Stimulated activated CD4-positive, alpha-beta T cell treated with anti-CD3 and anti-CD28 coated beads, TNF-alpha, amount 100 ng/mL, for 1 hour (primary cell): ENCODE data around the gene DMP1.
"Not testable (repeated sequence)": the region's sequence is repeated elsewhere in the genome, so short reads cannot be mapped to it uniquely, and the experiment has no call there.

Experiments
- DNase-seq, 3 donors: peaks; one replicate each; pipeline ENCODE4 v3.0.0-alpha.2; 2020; ENCODE audit warnings: low read depth in 3 of 3, low spot score in 1 of 3

DMP1 gene

GRCh38 chr4:87680271-87680670 lies 30.2 kb downstream of the DMP1 start:
- DNase-seq = no peak

GRCh38 chr4:87688316-87688715 lies 38.2 kb downstream of the DMP1 start:
- no peak for DNase-seq

DNA sequence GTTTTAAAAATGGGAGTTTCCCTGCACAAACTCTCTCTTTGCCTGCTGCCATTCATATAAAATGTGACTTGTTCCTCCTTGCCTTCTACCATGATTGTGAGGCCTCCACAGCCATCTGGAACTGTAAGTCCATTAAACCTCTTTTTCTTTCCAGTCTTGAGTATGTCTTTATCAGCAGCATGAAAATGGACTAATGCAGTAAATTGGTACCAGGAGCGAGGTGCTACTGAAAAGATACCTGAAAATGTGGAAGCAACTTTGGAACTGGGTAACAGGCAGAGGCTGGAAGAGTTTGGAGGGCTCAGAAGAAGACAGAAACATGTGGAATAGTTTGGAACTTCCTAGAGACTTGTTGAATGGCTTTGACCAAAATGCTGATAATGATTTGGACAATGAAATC lies 40.9 kb downstream of the DMP1 start:
- not testable (repeated sequence) for DNase-seq

DNA sequence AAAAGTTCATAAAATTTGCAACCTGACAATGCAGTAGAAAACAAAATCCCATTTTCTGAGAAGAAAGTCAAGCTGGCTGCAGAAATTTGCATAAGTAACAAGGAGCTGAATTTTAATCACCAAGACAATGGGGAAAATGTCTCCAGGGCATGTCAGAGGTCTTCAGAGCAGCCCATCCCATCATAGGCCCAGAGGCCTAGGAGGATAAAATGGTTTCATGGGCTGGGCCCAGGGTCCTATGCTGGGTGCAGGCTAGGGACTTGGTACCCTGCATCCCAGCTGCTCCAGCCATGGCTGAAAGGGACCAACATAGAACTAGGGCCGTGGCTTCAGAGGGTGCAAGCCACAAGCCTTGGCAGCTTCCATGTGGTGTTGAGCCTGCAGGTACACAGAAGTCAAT lies 42.0 kb downstream of the DMP1 start:
- DNase-seq = not testable (repeated sequence)

DNA sequence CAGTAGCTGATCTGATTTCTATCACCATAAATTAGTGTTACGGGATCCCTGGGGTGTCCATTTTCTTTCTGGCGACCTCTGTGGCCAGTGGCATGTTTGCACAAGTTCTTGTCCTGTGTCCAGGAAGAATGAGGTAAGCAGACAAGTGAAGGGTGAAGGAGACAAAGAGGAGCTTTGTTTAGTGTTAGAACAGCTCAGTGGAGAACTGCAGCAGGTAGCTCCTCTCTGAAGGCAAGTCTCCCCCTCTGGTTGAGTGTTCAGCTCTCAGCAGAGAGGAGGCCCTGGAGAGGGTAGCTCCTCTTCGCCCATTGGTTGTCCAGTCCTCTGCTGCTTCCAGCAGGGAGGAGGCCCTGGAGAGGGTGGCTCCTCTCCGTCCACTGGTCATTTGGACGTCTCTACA lies 47.2 kb downstream of the DMP1 start:
- no peak for DNase-seq

- DNase-seq = no peak
Measured at GRCh38 chr4:87697945-87698344, 47.9 kb downstream of the DMP1 start.

- no peak for DNase-seq
Measured at GRCh38 chr4:87698394-87698793, 48.3 kb downstream of the DMP1 start.

DNA sequence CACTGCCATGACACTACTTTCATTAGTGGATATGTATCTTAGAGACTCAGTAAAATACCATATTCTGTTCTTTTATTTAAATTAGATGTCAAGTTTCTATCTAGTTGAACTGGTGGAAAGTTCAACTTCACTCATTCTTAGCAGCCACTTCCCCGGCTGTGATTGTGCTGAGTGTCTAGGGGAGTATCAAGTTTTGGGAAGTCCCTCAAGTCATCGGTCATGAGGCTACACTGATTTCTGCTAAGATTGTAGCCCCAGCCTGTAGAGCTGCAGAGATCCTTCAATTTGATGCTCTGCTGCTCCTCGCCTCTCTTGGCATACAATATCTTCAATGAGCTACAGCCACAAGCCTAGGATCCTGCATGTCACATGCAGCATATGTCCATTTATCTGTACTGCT lies 53.9 kb downstream of the DMP1 start:
- DNase-seq = no peak

GRCh38 chr4:87707279-87707918 lies 57.3 kb downstream of the DMP1 start:
- DNase-seq = no peak
